ENCODE measurements around the gene DIAPH3. TPM values are rescaled to one million over a fixed set of nuclear protein-coding genes. Genes with fewer than 3 reads are reported as not detected.

Gene DIAPH3
- total RNA-seq, 2 donors from 2014 or later = 23.6 to 25.7 TPM

- Histone ChIP-seq H3K9me3 (ENCODE audit: control insufficient read depth, low read length) (peaks cover under 1% of the 10 kb centered on the region), H3K9ac (ENCODE audit: extremely low read depth, low read length, poor library complexity, severe bottlenecking) (peak overlapping the region; percentile 9), H3K27me3 (ENCODE audit: control insufficient read depth, insufficient read depth, low read length, poor library complexity, severe bottlenecking) (no peaks in the 10 kb centered on the region), H3K27ac (ENCODE audit: low read depth, low read length) (no peak overlapping the region), H3K36me3 (ENCODE audit: control insufficient read depth, insufficient read depth, low read length) (peaks cover 9% of the 10 kb centered on the region), H3K4me1 (ENCODE audit: control insufficient read depth, insufficient read depth, low read length) (peaks cover 19% of the 10 kb centered on the region), H3K4me3 (ENCODE audit: low read length) (peak overlapping the region; percentile 87)
- H3K27ac Mint-ChIP-seq = peak overlapping the region; percentile 97
- peak overlapping the region; percentile 90 for H3K4me3 Mint-ChIP-seq
- DNase-seq = no peak
- H3K27me3 Mint-ChIP-seq (ENCODE audit: insufficient read depth) = peaks cover 19% of the 10 kb centered on the region
- peaks cover 45% of the 10 kb centered on the region for H3K4me1 Mint-ChIP-seq
- no peak for TF ChIP-seq CTCF (conservative IDR thresholded peaks at IDR 0.05)
- H3K9me3 Mint-ChIP-seq = no peaks in the 10 kb centered on the region
- peaks cover 4% of the 10 kb centered on the region for H3K36me3 Mint-ChIP-seq (ENCODE audit: low read depth)
- 43 to 53% methylated on average over 2 to 3 of the region's 3 CpGs for WGBS, 2 experiments (ENCODE audit: insufficient coverage in 1 of 2, insufficient read length in 1 of 2)
These were observed 1.8 kb upstream of the DIAPH3 start for GRCh38 chr13:60165391-60166099.

GRCh38 chr13:60164234-60164889 is 634 bp upstream of the DIAPH3 start:
- 0 to 4% methylated on average over 2 to 9 of the region's 9 CpGs for WGBS, 2 experiments (ENCODE audit: insufficient coverage in 1 of 2, insufficient read length in 1 of 2)
- Mint-ChIP-seq H3K9me3 (no peaks in the 10 kb centered on the region), H3K27ac (peak overlapping the region; percentile 97), H3K4me3 (peak overlapping the region; percentile 90), H3K4me1 (peaks cover 45% of the 10 kb centered on the region), H3K36me3 (ENCODE audit: low read depth) (peaks cover 12% of the 10 kb centered on the region), H3K27me3 (ENCODE audit: insufficient read depth) (peaks cover 11% of the 10 kb centered on the region)
- Histone ChIP-seq H3K4me3 (ENCODE audit: low read length) (peak overlapping the region; percentile 87), H3K36me3 (ENCODE audit: control insufficient read depth, insufficient read depth, low read length) (peaks cover 14% of the 10 kb centered on the region), H3K4me1 (ENCODE audit: control insufficient read depth, insufficient read depth, low read length) (peaks cover 17% of the 10 kb centered on the region), H3K27ac (ENCODE audit: low read depth, low read length) (peak overlapping the region; percentile 76), H3K9me3 (ENCODE audit: control insufficient read depth, low read length) (peaks cover 5% of the 10 kb centered on the region), H3K27me3 (ENCODE audit: control insufficient read depth, insufficient read depth, low read length, poor library complexity, severe bottlenecking) (no peaks in the 10 kb centered on the region), H3K9ac (ENCODE audit: extremely low read depth, low read length, poor library complexity, severe bottlenecking) (peak overlapping the region; percentile 99)
- DNase-seq = no peak
- TF ChIP-seq CTCF (conservative IDR thresholded peaks at IDR 0.05) = no peak

- Histone ChIP-seq H3K4me1 (ENCODE audit: control insufficient read depth, insufficient read depth, low read length) (peaks cover 23% of the 10 kb centered on the region), H3K4me3 (ENCODE audit: low read length) (peak overlapping the region; percentile 87), H3K9ac (ENCODE audit: extremely low read depth, low read length, poor library complexity, severe bottlenecking) (peak overlapping the region; percentile 99), H3K9me3 (ENCODE audit: control insufficient read depth, low read length) (peaks cover 5% of the 10 kb centered on the region), H3K36me3 (ENCODE audit: control insufficient read depth, insufficient read depth, low read length) (peaks cover 20% of the 10 kb centered on the region), H3K27me3 (ENCODE audit: control insufficient read depth, insufficient read depth, low read length, poor library complexity, severe bottlenecking) (no peaks in the 10 kb centered on the region), H3K27ac (ENCODE audit: low read depth, low read length) (no peak overlapping the region)
- no peak overlapping the region for H3K27ac Mint-ChIP-seq
- TF ChIP-seq CTCF (conservative IDR thresholded peaks at IDR 0.05) = no peak
- no peaks in the 10 kb centered on the region for H3K9me3 Mint-ChIP-seq
- peaks cover 7% of the 10 kb centered on the region for H3K27me3 Mint-ChIP-seq (ENCODE audit: insufficient read depth)
- peaks cover 48% of the 10 kb centered on the region for H3K4me1 Mint-ChIP-seq
- H3K4me3 Mint-ChIP-seq = peak overlapping the region; percentile 90
- peaks cover 17% of the 10 kb centered on the region for H3K36me3 Mint-ChIP-seq (ENCODE audit: low read depth)
- no peak for DNase-seq
These were observed 1.6 kb downstream of the DIAPH3 start for GRCh38 chr13:60162096-60162495.

Data from endodermal cell (in vitro differentiated cells).